GM12873 (cell line): ENCODE data around the gene KDELR1.

Experiments used
- TF ChIP-seq, protein P1 (sequence below): IDR thresholded peaks from 2 replicates; pipeline ENCODE4 v1.5.1; 2012; ENCODE audit warnings: low read depth, mild to moderate bottlenecking, moderate library complexity, low read length, control low read depth; ENCODE audit not compliant: insufficient read depth; ENCODE audit errors: missing control alignments

Gene KDELR1

DNA sequence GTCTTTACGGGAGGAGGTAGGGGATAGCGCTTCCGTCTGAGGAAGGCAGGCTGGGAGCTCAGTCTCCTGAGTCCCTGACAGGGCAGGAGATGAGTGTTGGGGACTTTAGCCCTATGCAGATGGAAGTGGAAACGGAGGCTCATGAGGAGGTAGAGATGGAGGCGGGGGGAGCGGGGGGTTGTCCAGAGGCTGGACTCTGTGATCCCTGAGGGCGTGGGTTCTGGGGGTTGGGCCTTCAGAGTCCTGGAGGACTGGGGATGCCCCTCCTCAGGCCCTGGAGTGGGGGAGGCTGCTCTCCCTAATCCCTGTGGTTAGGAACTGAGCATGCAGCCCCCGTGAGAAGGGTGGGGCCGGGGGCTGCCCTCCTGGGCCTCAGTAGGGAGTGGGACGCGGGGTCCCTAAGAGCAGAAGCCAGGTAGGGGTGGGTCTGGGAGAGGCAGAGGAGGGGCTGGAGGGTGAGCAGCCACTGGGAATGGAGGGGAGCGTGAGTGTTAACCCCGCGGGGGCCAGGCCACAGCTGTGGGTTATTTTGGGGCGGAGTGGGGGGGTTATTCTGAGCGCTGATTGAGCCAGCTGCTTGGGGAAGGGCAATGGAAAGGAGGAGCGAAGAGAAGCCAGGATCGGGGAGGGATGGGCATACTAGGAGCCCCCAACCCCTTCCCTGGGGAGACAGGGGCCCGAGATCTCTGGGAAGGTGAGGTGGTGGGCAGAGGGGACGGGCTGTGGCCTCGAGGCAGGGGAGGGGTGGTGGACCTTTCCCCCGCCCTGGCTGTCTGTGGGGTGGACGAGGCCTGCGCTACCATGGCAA lies 4.9 kb upstream of the KDELR1 start:
- TF ChIP-seq, protein P1, sequence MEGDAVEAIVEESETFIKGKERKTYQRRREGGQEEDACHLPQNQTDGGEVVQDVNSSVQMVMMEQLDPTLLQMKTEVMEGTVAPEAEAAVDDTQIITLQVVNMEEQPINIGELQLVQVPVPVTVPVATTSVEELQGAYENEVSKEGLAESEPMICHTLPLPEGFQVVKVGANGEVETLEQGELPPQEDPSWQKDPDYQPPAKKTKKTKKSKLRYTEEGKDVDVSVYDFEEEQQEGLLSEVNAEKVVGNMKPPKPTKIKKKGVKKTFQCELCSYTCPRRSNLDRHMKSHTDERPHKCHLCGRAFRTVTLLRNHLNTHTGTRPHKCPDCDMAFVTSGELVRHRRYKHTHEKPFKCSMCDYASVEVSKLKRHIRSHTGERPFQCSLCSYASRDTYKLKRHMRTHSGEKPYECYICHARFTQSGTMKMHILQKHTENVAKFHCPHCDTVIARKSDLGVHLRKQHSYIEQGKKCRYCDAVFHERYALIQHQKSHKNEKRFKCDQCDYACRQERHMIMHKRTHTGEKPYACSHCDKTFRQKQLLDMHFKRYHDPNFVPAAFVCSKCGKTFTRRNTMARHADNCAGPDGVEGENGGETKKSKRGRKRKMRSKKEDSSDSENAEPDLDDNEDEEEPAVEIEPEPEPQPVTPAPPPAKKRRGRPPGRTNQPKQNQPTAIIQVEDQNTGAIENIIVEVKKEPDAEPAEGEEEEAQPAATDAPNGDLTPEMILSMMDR, result no peak

DNA sequence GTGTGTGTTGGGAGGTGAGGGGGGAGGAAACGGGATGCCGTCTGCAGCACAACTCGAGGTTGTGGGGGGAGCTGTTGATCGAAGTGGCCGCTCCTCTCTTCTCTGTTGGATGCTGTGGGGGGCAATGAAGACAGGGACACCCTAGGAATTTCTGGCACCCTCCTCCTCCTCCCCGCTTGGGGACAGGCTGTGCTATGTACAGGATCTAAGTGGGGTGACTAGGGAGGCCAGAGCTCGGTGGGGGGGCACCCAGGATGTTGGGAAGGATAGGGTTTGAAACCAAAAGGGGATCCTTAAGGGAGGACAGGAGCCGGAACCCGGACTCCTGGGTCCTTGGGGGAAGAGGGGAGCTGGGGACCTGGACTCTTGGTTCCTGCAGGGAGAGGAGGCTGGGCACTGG lies 4.1 kb upstream of the KDELR1 start:
- TF ChIP-seq, protein P1, result no peak

DNA sequence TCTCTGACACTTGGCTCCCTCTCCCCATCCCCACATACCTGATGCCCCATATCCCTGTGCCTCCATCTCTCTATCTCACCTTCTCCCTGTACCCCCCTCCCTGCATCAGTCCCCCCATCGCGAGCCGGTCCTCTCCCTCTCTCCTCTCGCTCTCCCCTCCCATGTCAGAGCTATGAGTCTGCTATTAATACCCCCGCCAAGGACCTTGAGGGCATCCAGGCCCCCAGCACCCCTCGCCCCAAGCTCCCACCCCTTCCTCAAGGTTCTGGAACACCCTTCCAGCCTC lies 3.8 kb upstream of the KDELR1 start:
- TF ChIP-seq, protein P1, result no peak

DNA sequence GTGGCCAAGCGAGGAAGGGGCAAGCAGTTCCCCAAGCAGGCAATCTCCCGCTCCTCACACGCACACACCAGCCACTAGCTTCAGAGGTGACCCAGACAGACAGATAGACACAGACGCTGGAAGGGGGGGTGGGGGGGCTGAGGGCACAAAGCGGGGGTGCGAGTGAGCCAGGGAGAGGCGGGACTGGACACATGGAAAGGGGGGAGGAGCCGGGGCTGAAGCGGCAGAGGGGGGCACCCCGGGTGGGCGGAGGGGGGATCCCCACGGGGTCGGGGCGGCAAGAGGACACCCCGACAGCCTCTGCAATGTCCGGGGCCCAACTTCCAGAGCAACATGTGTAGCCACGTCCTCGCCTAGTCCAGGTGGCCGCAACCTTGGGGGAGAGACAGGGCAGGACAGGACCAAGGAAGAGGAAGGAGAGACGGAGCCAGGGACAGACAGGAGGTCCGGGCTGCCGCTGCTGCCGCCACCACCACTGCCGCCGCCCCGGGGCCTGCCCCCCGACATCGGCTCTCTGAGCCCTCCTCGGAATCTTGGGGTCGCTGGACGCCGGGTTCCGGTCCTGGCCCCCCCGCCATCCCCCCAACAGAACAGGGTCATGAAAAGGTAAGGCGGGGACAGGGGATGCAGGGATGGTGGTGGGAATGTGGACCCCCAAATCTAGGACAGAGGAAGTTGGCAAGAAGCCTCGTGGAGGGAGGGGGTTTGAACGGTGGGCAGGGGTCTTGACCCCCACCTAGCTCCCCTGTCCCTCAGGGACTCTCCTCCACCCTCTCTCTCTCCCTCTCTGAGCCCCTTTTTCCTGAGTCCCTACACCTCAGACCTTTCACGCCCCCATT lies 3.2 kb upstream of the KDELR1 start:
- TF ChIP-seq, protein P1, result no peak

DNA sequence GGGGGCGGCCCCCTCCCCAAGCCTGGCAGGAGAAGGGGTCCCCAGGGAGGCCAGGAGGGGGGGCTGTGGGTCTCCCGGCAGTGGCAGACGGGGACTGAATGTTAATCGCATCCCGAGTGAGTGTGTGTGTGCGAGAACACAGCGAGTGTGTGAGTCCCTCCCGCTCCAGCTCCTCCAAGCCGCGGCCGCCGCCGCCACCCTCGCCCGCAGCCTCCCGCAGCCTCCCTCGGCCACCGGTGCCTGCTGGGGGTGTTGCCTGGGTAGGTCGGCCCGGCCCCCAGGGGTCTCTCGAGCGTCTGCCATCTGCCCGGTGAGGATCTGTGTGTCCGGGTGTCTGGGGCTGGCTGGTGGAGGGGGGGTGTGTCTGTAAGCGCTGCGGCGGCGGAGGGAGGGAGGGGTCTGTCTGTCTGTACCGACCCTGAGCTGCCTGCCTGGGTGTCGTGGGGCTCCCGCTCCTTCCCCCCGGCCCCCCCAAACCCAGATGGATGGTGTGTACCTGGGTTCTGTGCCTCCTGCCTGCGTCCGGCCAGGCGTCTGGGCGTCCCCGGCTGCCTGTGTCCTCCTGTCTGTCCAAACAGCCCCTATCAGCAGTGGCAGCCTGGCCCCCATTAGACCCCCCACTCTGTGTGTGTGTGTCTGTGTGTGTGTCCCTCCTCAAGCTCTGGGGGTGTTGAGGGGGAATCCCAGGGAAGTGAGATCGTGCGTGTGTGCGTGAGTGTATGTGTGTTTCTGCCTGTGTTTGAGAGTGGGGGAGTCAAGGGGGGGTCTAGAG lies 2.4 kb upstream of the KDELR1 start, which contains the start of gene GRIN2D:
TSS of gene GRIN2D (plus strand) at position 110 of the 772 bp plus-strand sequence. CDS start 4,725 bp downstream, outside the sequence.
- TF ChIP-seq, protein P1, result no peak

DNA sequence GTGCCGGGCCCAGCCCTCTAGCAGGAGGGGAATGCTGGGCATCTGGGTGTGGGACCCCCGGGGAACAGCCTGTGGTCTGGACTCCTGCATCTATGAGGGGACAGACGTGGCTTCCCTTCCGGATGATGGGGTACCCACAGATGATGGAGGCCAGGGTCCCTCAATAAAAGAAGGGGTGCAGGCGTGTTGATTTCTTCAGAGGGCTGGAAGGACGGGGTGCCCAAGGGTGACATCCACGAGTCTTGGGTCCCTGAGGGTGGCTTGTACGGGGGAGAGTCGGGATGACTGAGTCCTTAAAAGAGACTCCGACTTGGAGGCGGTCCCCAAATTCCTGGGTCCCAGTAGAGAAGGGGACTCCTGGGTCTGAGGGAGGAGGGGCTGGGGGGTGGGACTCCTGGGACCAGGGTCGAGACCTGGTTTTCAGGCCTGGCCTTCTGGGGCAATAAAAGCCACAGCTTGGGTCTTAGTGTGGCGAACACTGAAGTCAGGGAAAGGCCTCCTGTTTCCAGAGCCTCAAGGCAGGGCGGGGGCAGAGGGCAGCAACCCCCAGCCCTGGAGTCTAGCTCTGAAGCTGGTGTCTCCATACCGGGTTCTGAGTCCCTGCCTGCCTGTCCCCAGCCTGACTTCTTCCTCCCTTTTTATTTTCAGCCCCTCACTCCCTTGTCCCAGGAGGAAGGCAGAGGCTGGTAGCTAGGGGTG lies 1.7 kb upstream of the KDELR1 start:
- TF ChIP-seq, protein P1, result no peak
